Mucosa of descending colon (tissue), 3 donors: Measurements from ENCODE around the gene PLEKHM1. TPM values are rescaled to one million over a fixed set of nuclear protein-coding genes. Genes with fewer than 3 reads are reported as not detected.

Experiments
- ATAC-seq: fragments of 200-7000 bp; cut with Tn5 transposase; one replicate; pipeline ENCODE4 v1.9.1; 2020; ENCODE audit warnings: mild to moderate bottlenecking, moderate library complexity
- DNase-seq, 3 donors: peaks; one replicate each; pipeline ENCODE4 v3.0.0-alpha.2; 2020
- H3K36me3 ChIP-seq: fragments of 200-600 bp; one replicate; pipeline ENCODE4 v1.8.0; 2021; ENCODE audit warnings: low read depth, mild to moderate bottlenecking
- H3K4me1 ChIP-seq: fragments of 200-600 bp; one replicate; pipeline ENCODE4 v1.8.0; 2021; ENCODE audit warnings: low read depth, mild to moderate bottlenecking
- H3K4me3 ChIP-seq: fragments of 200-600 bp; one replicate; pipeline ENCODE4 v1.8.0; 2021; ENCODE audit warnings: mild to moderate bottlenecking
- H3K9me3 ChIP-seq: fragments of 200-600 bp; one replicate; pipeline ENCODE4 v1.8.0; 2021; ENCODE audit warnings: mild to moderate bottlenecking
- CTCF ChIP-seq: fragments of 200-600 bp; IDR thresholded peaks from one replicate; pipeline ENCODE4 v1.8.0; 2022; ENCODE audit warnings: antibody characterized with exemption, mild to moderate bottlenecking
- intact Hi-C, 2 donors: fragments of 100-400 bp; cut with DNase I in 1 of 2; cut with micrococcal nuclease in 1 of 2; formaldehyde crosslinking; loops; one replicate each; pipeline versions ENCODE4 v1.11.0 to v1.11.1; 2022; cut with DNase I, micrococcal nuclease
- total RNA-seq, 3 donors: library from RNA; stranded (reverse); fragmentation: NEBNext Ultra II Directional in 2 of 3; extraction: Animal tissue kit (Norgen Biotek cat#: 25700) in 2 of 3; gene quantifications; one replicate each; pipeline versions ENCODE4 v1.2.1 to v1.2.4, GENCODE V29; 2021 to 2023
- donor health status: DM: no; HTN: no; CAD: no; lungs with moderate emphysema.
- donor health status: DM: no; HTN: no; CAD: no.
- donor health status: DM: no; HTN: yes; CAD: no.

PLEKHM1 gene
- total RNA-seq, 3 donors from 2014 or later = 59.1 to 71.3 (median 68.7) TPM

- intact Hi-C loops = loop anchor here (5.0 to 10.0 kb wide), 2 partner anchors 65 to 167 kb away; partner anchors contain the start of gene FMNL1 (in 1 of the 2)
- TF ChIP-seq CTCF = no peak
- no peak overlapping the region for H3K4me3 ChIP-seq
Measured at GRCh38 chr17:45389354-45389753, 101.2 kb downstream of the PLEKHM1 start.

GRCh38 chr17:45388604-45389325 is 101.8 kb downstream of the PLEKHM1 start:
- Histone ChIP-seq H3K4me1 (no peaks in the 10 kb centered on the region), H3K9me3 (no peaks in the 10 kb centered on the region), H3K4me3 (no peak overlapping the region), H3K36me3 (no peaks in the 10 kb centered on the region)
- intact Hi-C loops = loop anchor here (5.0 to 10.0 kb wide), 2 partner anchors 64 to 166 kb away; partner anchors contain the start of gene FMNL1 (in 1 of the 2)
- TF ChIP-seq CTCF = no peak
- DNase-seq (no peak), ATAC-seq (no peak)

More at GRCh38 chr17:45389354-45389753, 101.2 kb downstream of the PLEKHM1 start:
- ATAC-seq = no peak
- Histone ChIP-seq H3K4me1 (no peaks in the 10 kb centered on the region), H3K9me3 (no peaks in the 10 kb centered on the region), H3K36me3 (no peaks in the 10 kb centered on the region)
- no peak for DNase-seq

- DNase-seq = no peak
- H3K4me3 ChIP-seq = no peak overlapping the region
- no peaks in the 10 kb centered on the region for H3K4me1 ChIP-seq
- TF ChIP-seq CTCF = no peak
- H3K9me3 ChIP-seq = no peaks in the 10 kb centered on the region
- no peak for ATAC-seq
- no peaks in the 10 kb centered on the region for H3K36me3 ChIP-seq
- intact Hi-C loops = loop anchor here (5.0 to 10.0 kb wide), 2 partner anchors 63 to 165 kb away; partner anchors contain the start of gene FMNL1 (in 1 of the 2)
Measured at GRCh38 chr17:45387739-45388138, 102.8 kb downstream of the PLEKHM1 start.

GRCh38 chr17:45386178-45386577 is 104.3 kb downstream of the PLEKHM1 start:
- no peak for TF ChIP-seq CTCF
- ATAC-seq (no peak), DNase-seq (no peak)
- H3K36me3 ChIP-seq = no peaks in the 10 kb centered on the region
- no peak overlapping the region for H3K4me3 ChIP-seq
- no peaks in the 10 kb centered on the region for H3K9me3 ChIP-seq
- intact Hi-C loops = loop anchor here (5.0 to 10.0 kb wide), 2 partner anchors 61 to 164 kb away; partner anchors contain the start of gene FMNL1 (in 1 of the 2)
- no peaks in the 10 kb centered on the region for H3K4me1 ChIP-seq

Other genes with a start within 250 kb of the PLEKHM1 start
- gene SPATA32, start 228.6 kb downstream of the PLEKHM1 start, total RNA-seq = under 1 TPM in 2 of 3 donors, not detected in 1; 0.19 to 0.22 TPM
- 10 to 100 TPM; 16.6 to 27.9 (median 18.0) TPM for gene MAP3K14, start 173.7 kb downstream of the PLEKHM1 start, total RNA-seq
- 100 to 1,000 TPM in 2 of 3 donors, 10 to 100 TPM in 1; 88.7 to 199 (median 165) TPM for gene ARHGAP27, start 57.9 kb downstream of the PLEKHM1 start, total RNA-seq